SU-DHL-6 (cell line): ENCODE measurements around the gene RNF144B.

ENCODE experiments used
- H2AFZ ChIP-seq: fragments of 200-600 bp; sonication (generic); 2 replicates; pipeline ENCODE4 v1.6.1; 2014; ENCODE audit warnings: low read depth, mild to moderate bottlenecking, moderate library complexity, mixed read lengths, antibody characterized with exemption, low read length; ENCODE audit not compliant: severe bottlenecking
- H3F3A ChIP-seq: fragments of 200-600 bp; shearing (Covaris generic); 2 replicates; pipeline ENCODE4 v1.6.0; 2016; ENCODE audit warnings: antibody characterized with exemption, mild to moderate bottlenecking; ENCODE audit not compliant: insufficient read depth
- H3K27ac ChIP-seq: fragments of 200-600 bp; sonication (generic); 2 replicates; pipeline ENCODE4 v1.5.1; 2016; ENCODE audit warnings: low read depth, mild to moderate bottlenecking, low read length, moderate library complexity, mixed read lengths
- H3K27me3 ChIP-seq: fragments of 200-600 bp; sonication (generic), shearing (Covaris generic); 2 replicates; pipeline ENCODE4 v1.6.0; 2014; ENCODE audit warnings: mild to moderate bottlenecking, low read length
- H3K36me3 ChIP-seq: fragments of 200-600 bp; sonication (generic); 2 replicates; pipeline ENCODE4 v1.6.1; 2014; ENCODE audit warnings: mild to moderate bottlenecking, low read length, mixed read lengths
- H3K4me2 ChIP-seq: fragments of 300-600, 200-600 bp; shearing (Covaris generic), sonication (generic); 2 replicates; pipeline ENCODE4 v1.6.0; 2014; ENCODE audit warnings: low read length, low read depth, mild to moderate bottlenecking; ENCODE audit not compliant: poor library complexity, severe bottlenecking
- H3K4me3 ChIP-seq: fragments of 200-600 bp; sonication (generic); 2 replicates; pipeline ENCODE4 v1.5.1; 2014; ENCODE audit warnings: antibody characterized with exemption, low read length, mild to moderate bottlenecking, mixed read lengths; ENCODE audit not compliant: insufficient read depth, poor library complexity, severe bottlenecking
- H3K79me2 ChIP-seq: fragments of 200-600 bp; sonication (generic); 2 replicates; pipeline ENCODE4 v1.6.1; 2014; ENCODE audit warnings: mild to moderate bottlenecking, low read length, moderate library complexity; ENCODE audit not compliant: insufficient read depth
- H3K9ac ChIP-seq: fragments of 200-600 bp; sonication (generic); 2 replicates; pipeline ENCODE4 v1.7.0; 2014; ENCODE audit warnings: mild to moderate bottlenecking, low read length
- H3K9me2 ChIP-seq: fragments of 200-600 bp; sonication (generic); replicated peaks from 2 replicates; pipeline ENCODE4 v1.6.1; 2014; ENCODE audit warnings: low read length; ENCODE audit not compliant: insufficient read depth
- H3K9me3 ChIP-seq: fragments of 200-600 bp; sonication (generic); 2 replicates; pipeline ENCODE4 v1.6.1; 2014; ENCODE audit warnings: low read length, mixed read lengths; ENCODE audit not compliant: insufficient read depth
- H4K20me1 ChIP-seq: fragments of 200-600 bp; sonication (generic); 2 replicates; pipeline ENCODE4 v1.6.1; 2014; ENCODE audit warnings: low read depth, mild to moderate bottlenecking, antibody characterized with exemption, low read length, moderate library complexity, mixed read lengths
- CTCF ChIP-seq: fragments of 200-600 bp; sonication (generic); IDR thresholded peaks from one replicate; pipeline ENCODE4 v1.5.1; 2017; ENCODE audit warnings: antibody characterized with exemption, mild to moderate bottlenecking, low read length, moderate library complexity; ENCODE audit not compliant: insufficient read depth, poor library complexity, severe bottlenecking
- EZH2phosphoT487 ChIP-seq: fragments of 200-600 bp; sonication (generic), shearing (Covaris generic); conservative IDR thresholded peaks from 2 replicates; pipeline ENCODE4 v1.6.1; 2018; ENCODE audit warnings: mild to moderate bottlenecking, antibody characterized with exemption, low read length, moderate library complexity, mixed read lengths

The RNF144B gene

GRCh38 chr6:18493925-18494324 lies 106.8 kb downstream of the RNF144B start:
- H3K4me2 ChIP-seq, result no peak overlapping the region
- H3K27ac ChIP-seq, result no peak overlapping the region
- H3K9ac ChIP-seq, result no peak overlapping the region
- H4K20me1 ChIP-seq, result no peaks in the 10 kb centered on the region
- no peak overlapping the region for H3K4me3 ChIP-seq
- TF ChIP-seq CTCF, result no peak
- no peak for TF ChIP-seq EZH2phosphoT487
- no peaks in the 10 kb centered on the region for H3K36me3 ChIP-seq
- H2AFZ ChIP-seq, result no peak overlapping the region
- H3K79me2 ChIP-seq, result no peaks in the 10 kb centered on the region
- H3K9me3 ChIP-seq, result no peaks in the 10 kb centered on the region
- no peaks in the 10 kb centered on the region for H3F3A ChIP-seq
- H3K27me3 ChIP-seq, result no peaks in the 10 kb centered on the region
- H3K9me2 ChIP-seq, result no peaks in the 10 kb centered on the region

DNA sequence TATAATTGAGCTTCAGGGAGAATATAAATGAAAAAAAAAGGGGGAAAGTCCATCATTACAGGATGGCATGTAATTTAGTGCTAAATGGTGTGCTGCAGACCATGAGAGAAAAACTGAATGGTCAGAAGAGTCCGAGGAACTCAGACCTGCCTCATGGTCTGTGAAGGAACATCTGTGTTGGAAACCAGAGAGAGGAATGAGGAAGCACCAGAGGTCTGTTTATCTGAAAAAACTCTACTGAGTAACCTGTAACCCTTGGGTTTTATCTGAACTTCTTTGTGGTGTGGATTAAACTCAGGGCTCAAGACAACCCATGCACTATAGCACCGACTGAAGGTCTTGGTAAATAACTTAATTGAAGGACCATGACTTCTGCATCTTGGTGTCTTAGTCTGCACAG lies 108.1 kb downstream of the RNF144B start:
- Histone ChIP-seq H3K4me3 (no peak overlapping the region), H3K9ac (no peak overlapping the region), H3K4me2 (no peak overlapping the region), H4K20me1 (no peaks in the 10 kb centered on the region), H3K79me2 (no peaks in the 10 kb centered on the region), H3K27ac (no peak overlapping the region), H3K36me3 (no peaks in the 10 kb centered on the region), H3K27me3 (no peaks in the 10 kb centered on the region), H3K9me2 (no peaks in the 10 kb centered on the region), H2AFZ (no peak overlapping the region), H3F3A (no peaks in the 10 kb centered on the region), H3K9me3 (no peaks in the 10 kb centered on the region)
- TF ChIP-seq CTCF (no peak), EZH2phosphoT487 (no peak)

- Histone ChIP-seq H3K9me3 (no peaks in the 10 kb centered on the region), H3K27me3 (no peaks in the 10 kb centered on the region), H3K9ac (no peak overlapping the region), H3K9me2 (no peaks in the 10 kb centered on the region), H2AFZ (no peak overlapping the region), H3K27ac (no peak overlapping the region), H3F3A (no peaks in the 10 kb centered on the region), H4K20me1 (no peaks in the 10 kb centered on the region), H3K4me2 (no peak overlapping the region), H3K36me3 (no peaks in the 10 kb centered on the region), H3K4me3 (no peak overlapping the region), H3K79me2 (no peaks in the 10 kb centered on the region)
- TF ChIP-seq CTCF (no peak), EZH2phosphoT487 (no peak)
Measured at GRCh38 chr6:18496462-18496861, 109.3 kb downstream of the RNF144B start.
